ENCODE results near the gene ZBTB3. TPM values are rescaled to one million over a fixed set of nuclear protein-coding genes. Genes with fewer than 3 reads are reported as not detected.
"Not testable (repeated sequence)": the region's sequence is repeated elsewhere in the genome, so short reads cannot be mapped to it uniquely, and the experiment has no call there.

Gene ZBTB3
- total and polyA plus RNA-seq, 7 experiments from 2014 or later: 4.1 to 24.1 (median 8.4) TPM

DNA sequence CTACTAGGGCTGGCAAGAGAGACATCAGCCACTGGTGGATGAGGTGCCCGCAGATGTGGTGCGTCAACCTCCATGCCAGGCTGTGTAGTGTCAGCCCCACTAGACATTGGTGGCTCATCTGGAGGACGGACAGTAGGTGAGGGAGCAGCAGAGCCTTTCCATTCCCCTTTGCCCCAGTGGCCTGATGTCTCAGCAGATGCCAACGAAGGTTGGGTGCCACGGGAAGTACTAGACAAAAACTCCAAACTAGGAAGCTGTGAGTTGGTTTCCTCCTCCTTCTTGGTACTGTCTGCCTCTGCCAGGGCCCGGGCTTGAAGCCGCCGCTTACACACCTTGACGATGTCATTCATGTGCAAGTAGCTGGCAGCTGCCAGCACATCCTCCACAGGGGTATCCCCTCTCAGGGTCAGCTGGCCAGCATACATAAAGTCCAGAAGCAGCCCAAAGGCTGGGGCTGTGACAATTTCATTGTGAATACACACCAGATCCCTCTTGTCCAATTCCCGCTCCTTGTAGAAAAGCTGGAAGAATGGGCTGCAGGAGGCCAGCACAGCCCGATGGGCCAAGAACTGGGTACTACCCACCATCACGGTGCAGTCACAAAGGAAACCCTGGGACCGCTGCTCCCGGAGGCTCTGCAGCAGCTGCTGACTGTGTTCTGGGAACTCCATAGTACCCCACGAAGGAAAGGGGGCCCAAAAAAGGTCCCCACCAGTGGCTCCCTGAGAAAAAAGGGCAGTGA is 795 bp downstream of the ZBTB3 start:
- ATAC-seq (no peak), DNase-seq (no peak)
- peak overlapping the region; percentile 93 to 99 (median 95) for H3K27ac Mint-ChIP-seq
- peak overlapping the region; percentile 94 for H3K4me3 ChIP-seq (ENCODE audit: low read length)
- peaks cover 0 to 12% (median 4%) of the 10 kb centered on the region in 5 donors for H3K36me3 Mint-ChIP-seq
- no peaks in the 10 kb centered on the region for H3K9me3 Mint-ChIP-seq
- H3K36me3 ChIP-seq (ENCODE audit: control insufficient read depth in 2 of 3, insufficient read depth in 3 of 3, low read length in 3 of 3): peaks cover 0 to 17% (median 0%) of the 10 kb centered on the region in 3 experiments
- intact Hi-C loops (cut with micrococcal nuclease): loop anchor here (1.0 kb wide), 4 partner anchors 8 to 103 kb away; partner anchors contain the start of genes POLR2G (in 2 of the 2) and TMEM179B (in 1 of the 2)
- H3K4me1 ChIP-seq (ENCODE audit: control insufficient read depth in 2 of 2, insufficient read depth in 2 of 2, low read length in 2 of 2): peaks cover 15 to 16% of the 10 kb centered on the region in 2 donors
- POLR2A ChIA-PET: interaction anchor here (0.8 to 7.7 kb wide), 45 partner anchors 9 to 1486 kb away, joined by 3 to 195 read pairs (median 6); partner anchors contain the start of genes BSCL2, C11orf98, CSKMT and EEF1G
- CTCF ChIA-PET: interaction anchor here (0.6 to 2.1 kb wide), 11 partner anchors 9 to 162 kb away, joined by 3 to 17 read pairs (median 5); partner anchors contain the start of genes HNRNPUL2, POLR2G, SLC3A2 and TMEM179B
- peak overlapping the region; percentile 83 for H3K27ac ChIP-seq (ENCODE audit: low read depth, low read length)
- no peaks in the 10 kb centered on the region for H3K27me3 Mint-ChIP-seq
- H3K9me3 ChIP-seq (ENCODE audit: control insufficient read depth in 2 of 3, low read length in 3 of 3): no peaks in the 10 kb centered on the region
- H3K27me3 ChIP-seq (ENCODE audit: control insufficient read depth in 2 of 2, insufficient read depth in 2 of 2, low read length in 2 of 2): no peaks in the 10 kb centered on the region
- peaks cover 12 to 44% (median 32%) of the 10 kb centered on the region in 7 donors for H3K4me1 Mint-ChIP-seq
- H3K4me3 Mint-ChIP-seq: peak overlapping the region; percentile 86 to 100 (median 98)

DNA sequence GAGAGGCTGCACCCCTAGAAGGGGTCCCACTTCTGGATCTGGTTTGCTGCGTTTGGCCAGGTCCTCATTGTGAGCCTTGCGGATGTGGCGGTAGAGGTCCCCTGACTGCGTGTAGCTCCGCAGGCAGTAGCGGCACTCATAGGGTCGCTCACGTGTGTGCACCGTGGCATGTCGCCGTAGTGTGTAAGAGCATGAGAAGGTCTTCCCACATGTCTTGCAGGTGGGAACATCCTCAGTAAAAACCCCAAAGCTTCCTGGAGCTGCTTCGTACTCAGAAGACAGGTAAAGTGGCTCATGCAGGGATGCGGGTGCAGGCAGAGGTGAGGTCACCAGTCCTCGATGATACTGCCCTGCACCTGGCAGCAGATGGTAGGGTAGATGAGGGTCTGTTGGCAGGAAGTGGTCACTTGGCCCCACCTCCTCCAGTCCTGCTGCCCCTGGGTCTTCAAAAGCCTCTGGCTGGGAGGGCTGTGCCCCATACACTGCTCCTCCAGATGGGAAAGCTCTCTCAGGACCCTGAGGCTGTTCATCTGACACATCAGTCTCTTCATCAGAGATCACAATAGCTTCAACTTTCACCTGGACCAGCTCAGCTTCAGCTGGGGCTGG is 1.7 kb downstream of the ZBTB3 start:
- no peaks in the 10 kb centered on the region for H3K27me3 ChIP-seq (ENCODE audit: control insufficient read depth in 2 of 2, insufficient read depth in 2 of 2, low read length in 2 of 2)
- H3K27ac Mint-ChIP-seq: peak overlapping the region in 7 of 9 donors; percentile 28 to 96 (median 76)
- ATAC-seq (no peak), DNase-seq (no peak)
- peaks cover 15 to 16% of the 10 kb centered on the region in 2 donors for H3K4me1 ChIP-seq (ENCODE audit: control insufficient read depth in 2 of 2, insufficient read depth in 2 of 2, low read length in 2 of 2)
- H3K36me3 ChIP-seq (ENCODE audit: control insufficient read depth in 2 of 3, insufficient read depth in 3 of 3, low read length in 3 of 3): peaks cover 0 to 17% (median 0%) of the 10 kb centered on the region in 3 experiments
- ChIA-PET CTCF (interaction anchor here (0.6 to 1.2 kb wide), 2 partner anchors 10 to 177 kb away, joined by 4 to 5 read pairs; partner anchors contain the start of gene POLR2G), POLR2A (interaction anchor here (0.6 to 7.7 kb wide), 14 partner anchors 8 to 160 kb away, joined by 3 to 195 read pairs (median 30); partner anchors contain the start of genes HNRNPUL2, POLR2G, STX5 and TAF6L)
- peak overlapping the region; percentile 83 for H3K27ac ChIP-seq (ENCODE audit: low read depth, low read length)
- intact Hi-C loops (cut with micrococcal nuclease): no loop called here
- no peaks in the 10 kb centered on the region for H3K27me3 Mint-ChIP-seq
- H3K4me3 ChIP-seq (ENCODE audit: low read length): no peak overlapping the region
- peaks cover 0 to 12% (median 4%) of the 10 kb centered on the region in 5 donors for H3K36me3 Mint-ChIP-seq
- H3K9me3 ChIP-seq (ENCODE audit: control insufficient read depth in 2 of 3, low read length in 3 of 3): no peaks in the 10 kb centered on the region
- peaks cover 12 to 50% (median 36%) of the 10 kb centered on the region in 7 donors for H3K4me1 Mint-ChIP-seq
- H3K9me3 Mint-ChIP-seq: no peaks in the 10 kb centered on the region
- peak overlapping the region in 8 of 10 donors; percentile 16 to 100 (median 54) for H3K4me3 Mint-ChIP-seq

DNA sequence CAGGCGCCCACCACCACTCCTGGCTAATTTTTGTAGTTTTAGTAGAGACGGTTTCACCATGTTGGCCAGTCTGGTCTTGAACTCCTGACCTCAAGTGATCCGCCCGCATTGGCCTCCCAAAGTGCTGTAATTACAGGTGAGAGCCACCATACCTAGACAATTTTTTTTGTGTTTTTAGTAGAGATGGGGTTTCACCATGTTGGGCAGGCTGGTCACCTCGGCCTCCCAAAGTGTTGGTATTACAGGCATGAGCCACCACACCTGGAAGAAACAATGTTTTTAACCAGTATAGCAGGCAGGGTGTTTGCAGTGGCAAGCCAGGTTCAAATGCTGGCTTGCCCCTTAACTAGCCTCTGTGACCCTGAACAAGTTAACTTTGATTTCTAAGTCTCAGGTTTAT is 4.0 kb downstream of the ZBTB3 start:
- CTCF ChIA-PET: not testable (repeated sequence)

DNA sequence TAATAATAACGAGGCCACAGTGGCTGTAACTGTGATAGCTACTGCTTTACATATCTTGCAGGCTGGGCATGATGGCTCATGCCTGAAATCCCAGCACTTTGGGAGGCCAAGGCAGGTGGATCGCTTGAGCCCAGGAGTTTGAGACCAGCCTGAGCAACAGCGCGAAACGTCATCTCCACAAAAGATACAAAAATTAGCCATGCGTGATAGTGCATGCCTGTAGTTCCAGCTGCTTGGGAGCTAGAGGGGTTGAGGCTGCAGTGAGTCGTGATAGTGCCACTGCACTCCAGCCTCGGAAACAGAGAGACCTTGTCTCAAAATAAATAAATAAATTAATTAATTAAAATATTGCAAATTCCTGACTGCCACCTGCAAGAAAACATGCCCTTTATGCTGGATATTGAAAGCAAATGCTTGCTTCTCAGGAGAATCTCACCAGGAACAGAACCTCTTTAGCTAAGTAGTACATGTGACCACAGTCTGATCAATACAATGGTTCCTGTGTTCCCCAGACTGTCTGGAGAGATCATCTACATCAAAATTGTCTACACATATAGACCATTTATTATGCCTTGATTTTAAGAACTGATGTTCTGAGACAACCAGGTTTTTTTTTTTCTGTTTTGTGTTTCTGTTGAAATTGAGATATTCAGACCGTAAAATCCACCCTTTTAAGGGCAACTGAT is 6.3 kb downstream of the ZBTB3 start:
- Histone ChIP-seq H3K4me1 (ENCODE audit: control insufficient read depth in 2 of 2, insufficient read depth in 2 of 2, low read length in 2 of 2) (peaks cover 5 to 7% of the 10 kb centered on the region in 2 donors), H3K36me3 (ENCODE audit: control insufficient read depth in 2 of 3, insufficient read depth in 3 of 3, low read length in 3 of 3) (peaks cover 0 to 10% (median 0%) of the 10 kb centered on the region in 3 experiments), H3K27ac (ENCODE audit: low read depth, low read length) (no peak overlapping the region), H3K27me3 (ENCODE audit: control insufficient read depth in 2 of 2, insufficient read depth in 2 of 2, low read length in 2 of 2) (no peaks in the 10 kb centered on the region), H3K9me3 (ENCODE audit: control insufficient read depth in 2 of 3, low read length in 3 of 3) (no peaks in the 10 kb centered on the region), H3K4me3 (ENCODE audit: low read length) (no peak overlapping the region)
- ATAC-seq (no peak), DNase-seq (no peak)
- ChIA-PET POLR2A (interaction anchor here (0.6 to 1.3 kb wide), 8 partner anchors 14 to 108 kb away, joined by 3 to 7 read pairs (median 4); partner anchors contain the start of genes HNRNPUL2, POLR2G and TAF6L), CTCF (interaction anchor here (0.7 kb wide), 1 partner anchor 18 kb away, joined by 3 read pairs; no protein-coding TSS in a partner anchor)
- intact Hi-C loops (cut with micrococcal nuclease): no loop called here
- Mint-ChIP-seq H3K9me3 (no peaks in the 10 kb centered on the region), H3K4me1 (peaks cover 6 to 28% (median 24%) of the 10 kb centered on the region in 7 donors), H3K27me3 (no peaks in the 10 kb centered on the region), H3K27ac (peak overlapping the region in 1 of 9 donors; percentile 21), H3K4me3 (no peak overlapping the region), H3K36me3 (peaks cover 0 to 12% (median 4%) of the 10 kb centered on the region in 5 donors)

More for the DNA sequence above, 4.0 kb downstream of the ZBTB3 start:
- peaks cover 0 to 12% (median 4%) of the 10 kb centered on the region in 5 donors for H3K36me3 Mint-ChIP-seq
- H3K9me3 ChIP-seq (ENCODE audit: control insufficient read depth in 2 of 3, low read length in 3 of 3); ATAC-seq; H3K4me3 ChIP-seq (ENCODE audit: low read length); H3K27me3 ChIP-seq (ENCODE audit: control insufficient read depth in 2 of 2, insufficient read depth in 2 of 2, low read length in 2 of 2); H3K27me3 Mint-ChIP-seq; H3K9me3 Mint-ChIP-seq; H3K27ac ChIP-seq (ENCODE audit: low read depth, low read length); intact Hi-C loops (cut with micrococcal nuclease); DNase-seq: not testable (repeated sequence)
- peak overlapping the region in 5 of 9 donors; percentile 2 to 51 (median 32) for H3K27ac Mint-ChIP-seq
- peak overlapping the region in 2 of 10 donors; percentile 9 to 13 for H3K4me3 Mint-ChIP-seq
- H3K36me3 ChIP-seq (ENCODE audit: control insufficient read depth in 2 of 3, insufficient read depth in 3 of 3, low read length in 3 of 3): peaks cover 0 to 17% (median 0%) of the 10 kb centered on the region in 3 experiments
- POLR2A ChIA-PET: interaction anchor here (0.5 to 7.7 kb wide), 6 partner anchors 15 to 1661 kb away, joined by 3 to 195 read pairs (median 4); partner anchors contain the start of genes HNRNPUL2, STX5, TAF6L and TTC9C
- H3K4me1 Mint-ChIP-seq: peaks cover 11 to 46% (median 36%) of the 10 kb centered on the region in 7 donors
- H3K4me1 ChIP-seq (ENCODE audit: control insufficient read depth in 2 of 2, insufficient read depth in 2 of 2, low read length in 2 of 2): peaks cover 15 to 16% of the 10 kb centered on the region in 2 donors

DNA sequence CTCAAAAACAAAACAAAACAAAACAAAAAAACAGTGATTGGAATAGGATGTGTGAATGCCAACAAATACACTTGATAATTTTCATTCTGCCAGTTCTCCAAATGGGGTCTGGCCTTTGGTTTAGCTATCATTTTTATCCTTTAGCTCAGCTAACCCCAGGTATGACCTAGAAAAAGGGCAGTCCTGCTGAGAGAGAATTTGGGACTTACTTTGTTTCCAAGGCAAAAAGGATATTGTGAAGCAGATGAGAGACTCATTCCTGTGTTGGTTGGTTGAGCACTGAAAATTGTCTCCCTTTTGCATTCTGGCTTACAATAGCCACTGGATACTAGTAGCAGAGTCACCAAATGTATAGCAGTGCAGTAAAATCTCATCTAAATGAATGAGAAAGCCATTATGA is 16.8 kb downstream of the ZBTB3 start:
- Histone ChIP-seq H3K9me3 (ENCODE audit: control insufficient read depth in 2 of 3, low read length in 3 of 3) (no peaks in the 10 kb centered on the region), H3K36me3 (ENCODE audit: control insufficient read depth in 2 of 3, insufficient read depth in 3 of 3, low read length in 3 of 3) (peaks cover 16 to 60% (median 20%) of the 10 kb centered on the region in 3 experiments), H3K4me3 (ENCODE audit: low read length) (no peak overlapping the region), H3K27me3 (ENCODE audit: control insufficient read depth in 2 of 2, insufficient read depth in 2 of 2, low read length in 2 of 2) (no peaks in the 10 kb centered on the region), H3K4me1 (ENCODE audit: control insufficient read depth in 2 of 2, insufficient read depth in 2 of 2, low read length in 2 of 2) (peaks cover 0 to 9% of the 10 kb centered on the region in 2 donors), H3K27ac (ENCODE audit: low read depth, low read length) (no peak overlapping the region)
- DNase-seq (no peak), ATAC-seq (no peak)
- ChIA-PET CTCF (no interaction called here), POLR2A (interaction anchor here (0.6 to 2.5 kb wide), 4 partner anchors 10 to 136 kb away, joined by 3 to 10 read pairs (median 4); partner anchors contain the start of genes HNRNPUL2, TTC9C and ZBTB3)
- intact Hi-C loops (cut with micrococcal nuclease): no loop called here
- Mint-ChIP-seq H3K9me3 (no peaks in the 10 kb centered on the region), H3K4me3 (no peak overlapping the region), H3K27ac (no peak overlapping the region), H3K4me1 (peaks cover 0 to 9% (median 7%) of the 10 kb centered on the region in 7 donors), H3K36me3 (peaks cover 3 to 22% (median 12%) of the 10 kb centered on the region in 5 donors), H3K27me3 (no peaks in the 10 kb centered on the region)

Measured in naive thymus-derived CD4-positive, alpha-beta T cell (primary cell).